ENCODE data around the gene TBC1D5. TPM values are rescaled to one million over a fixed set of nuclear protein-coding genes. Genes with fewer than 3 reads are reported as not detected.

The TBC1D5 gene
- total RNA-seq, 1 donor from 2014 or later, result 75.6 TPM

DNA sequence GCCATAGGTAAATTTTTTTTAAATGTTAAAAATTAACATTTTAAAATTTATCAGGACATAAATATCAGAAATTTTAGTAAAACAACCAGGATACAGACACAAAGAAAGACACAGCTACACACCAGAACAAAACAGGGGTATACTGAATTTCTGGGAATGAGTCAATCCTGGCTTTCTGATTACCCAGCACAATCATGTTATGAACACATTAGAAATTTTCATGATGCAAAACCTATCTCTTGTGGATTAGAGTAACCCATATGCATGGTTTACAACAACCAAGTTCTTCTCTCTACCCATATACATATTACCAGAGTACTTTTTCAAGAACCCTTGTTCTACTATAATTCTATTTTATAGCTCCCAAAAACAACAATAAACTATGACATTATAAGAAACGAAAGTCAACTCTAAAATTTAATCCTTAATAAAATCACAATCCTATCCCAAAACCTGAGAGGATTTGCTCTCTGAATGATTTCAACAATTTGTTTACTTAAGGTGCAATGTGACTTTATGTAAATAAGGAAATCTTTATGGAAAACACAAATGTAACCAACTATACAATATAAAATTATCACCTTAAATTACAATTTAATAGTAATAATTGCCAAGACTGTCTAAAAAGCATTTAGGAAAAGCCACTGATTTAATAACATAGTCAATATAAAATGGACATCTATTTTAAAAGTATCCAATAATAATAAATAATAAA lies 184.5 kb downstream of the TBC1D5 start:
- Histone ChIP-seq H3K27me3 (ENCODE audit: low read depth) (no peaks in the 10 kb centered on the region), H3K27ac (no peak overlapping the region), H3K36me3 (no peaks in the 10 kb centered on the region), H3K9me3 (no peaks in the 10 kb centered on the region), H3K4me1 (no peaks in the 10 kb centered on the region), H3K4me3 (no peak overlapping the region)
- DNase-seq (no peak), ATAC-seq (no peak)
- TF ChIP-seq CTCF (IDR thresholded peaks at IDR 0.05), result no peak
- intact Hi-C loops (cut with DNase I), result no loop called here

- no peak overlapping the region for H3K4me3 ChIP-seq
- H3K4me1 ChIP-seq, result no peaks in the 10 kb centered on the region
- ATAC-seq (no peak), DNase-seq (no peak)
- TF ChIP-seq CTCF (IDR thresholded peaks at IDR 0.05), result no peak
- no peaks in the 10 kb centered on the region for H3K36me3 ChIP-seq
- intact Hi-C loops (cut with DNase I), result no loop called here
- no peaks in the 10 kb centered on the region for H3K9me3 ChIP-seq
- no peaks in the 10 kb centered on the region for H3K27me3 ChIP-seq (ENCODE audit: low read depth)
- no peak overlapping the region for H3K27ac ChIP-seq
These were observed 186.9 kb downstream of the TBC1D5 start for GRCh38 chr3:17555525-17555924.

GRCh38 chr3:17554078-17554477 lies 188.4 kb downstream of the TBC1D5 start:
- no peak for TF ChIP-seq CTCF (IDR thresholded peaks at IDR 0.05)
- Histone ChIP-seq H3K4me1 (no peaks in the 10 kb centered on the region), H3K4me3 (no peak overlapping the region), H3K9me3 (no peaks in the 10 kb centered on the region), H3K27ac (no peak overlapping the region), H3K27me3 (ENCODE audit: low read depth) (no peaks in the 10 kb centered on the region), H3K36me3 (no peaks in the 10 kb centered on the region)
- intact Hi-C loops (cut with DNase I), result no loop called here
- ATAC-seq, result no peak
- DNase-seq, result no peak

- ATAC-seq (no peak), DNase-seq (no peak)
- no peak for TF ChIP-seq CTCF (IDR thresholded peaks at IDR 0.05)
- Histone ChIP-seq H3K27ac (no peak overlapping the region), H3K36me3 (no peaks in the 10 kb centered on the region), H3K9me3 (no peaks in the 10 kb centered on the region), H3K4me1 (no peaks in the 10 kb centered on the region), H3K27me3 (ENCODE audit: low read depth) (no peaks in the 10 kb centered on the region), H3K4me3 (no peak overlapping the region)
- intact Hi-C loops (cut with DNase I), result no loop called here
These were observed 189.4 kb downstream of the TBC1D5 start for GRCh38 chr3:17553080-17553479.

DNA sequence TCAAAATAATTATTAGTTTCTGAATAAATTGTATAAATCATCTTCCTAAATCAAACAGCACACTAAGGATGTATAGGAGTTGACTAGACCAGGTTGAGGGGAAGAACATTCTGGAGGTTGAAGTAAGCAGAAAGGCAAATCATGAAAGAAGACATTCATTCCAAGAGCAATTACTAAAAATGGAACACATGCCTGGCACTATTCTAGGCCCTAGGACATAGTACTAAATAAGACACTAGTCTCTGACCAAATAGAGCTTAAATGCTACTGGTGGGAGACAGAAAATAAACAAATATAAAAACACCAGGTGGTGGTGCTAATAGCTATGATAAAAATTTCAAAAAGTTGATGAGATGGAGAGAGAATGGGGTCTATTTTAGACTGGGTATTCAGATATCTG lies 190.1 kb downstream of the TBC1D5 start:
- ATAC-seq (no peak), DNase-seq (no peak)
- intact Hi-C loops (cut with DNase I), result no loop called here
- Histone ChIP-seq H3K4me3 (no peak overlapping the region), H3K4me1 (no peaks in the 10 kb centered on the region), H3K36me3 (no peaks in the 10 kb centered on the region), H3K9me3 (no peaks in the 10 kb centered on the region), H3K27ac (no peak overlapping the region), H3K27me3 (ENCODE audit: low read depth) (no peaks in the 10 kb centered on the region)
- TF ChIP-seq CTCF (IDR thresholded peaks at IDR 0.05), result no peak
